T-helper 2 cell treated with Interferon-gamma antibody and Interleukin-4, amounts not matched to agents 100 ng/mL and 5 ng/mL, for 36 hours (primary cell): ENCODE measurements around the gene OTOP3. TPM values are rescaled to one million over a fixed set of nuclear protein-coding genes. Genes with fewer than 3 reads are reported as not detected.

ENCODE experiments used
- intact Hi-C: fragments of 100-400 bp; cut with micrococcal nuclease; formaldehyde crosslinking; loops from one replicate; pipeline ENCODE4 v1.15.1; 2023
- total RNA-seq: library from RNA; stranded (reverse); gene quantifications from 2 replicates; pipeline ENCODE4 v1.2.3, GENCODE V29; 2022

Gene OTOP3
- total RNA-seq, 1 donor from 2014 or later: not detected

DNA sequence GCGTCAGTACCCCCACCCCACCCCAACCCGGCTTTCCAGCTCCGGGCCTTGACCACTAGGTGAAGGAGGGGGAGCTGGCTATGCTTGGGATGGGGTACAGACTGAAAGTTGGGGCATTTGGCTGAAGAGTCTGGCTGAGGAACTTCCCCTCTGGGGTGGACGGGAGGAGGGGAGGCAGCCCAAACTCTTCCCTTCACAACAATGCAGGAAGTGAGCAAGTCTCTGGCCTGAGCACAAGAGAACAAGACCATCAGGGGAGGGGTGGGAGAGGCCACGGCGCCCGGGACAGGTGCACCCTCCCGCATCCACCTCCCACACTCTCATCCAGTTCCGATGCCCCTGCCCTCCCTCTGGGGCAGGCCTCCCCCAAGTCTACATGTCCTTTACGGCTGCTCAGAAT is 18.3 kb upstream of the OTOP3 start:
- intact Hi-C loops: no loop called here

DNA sequence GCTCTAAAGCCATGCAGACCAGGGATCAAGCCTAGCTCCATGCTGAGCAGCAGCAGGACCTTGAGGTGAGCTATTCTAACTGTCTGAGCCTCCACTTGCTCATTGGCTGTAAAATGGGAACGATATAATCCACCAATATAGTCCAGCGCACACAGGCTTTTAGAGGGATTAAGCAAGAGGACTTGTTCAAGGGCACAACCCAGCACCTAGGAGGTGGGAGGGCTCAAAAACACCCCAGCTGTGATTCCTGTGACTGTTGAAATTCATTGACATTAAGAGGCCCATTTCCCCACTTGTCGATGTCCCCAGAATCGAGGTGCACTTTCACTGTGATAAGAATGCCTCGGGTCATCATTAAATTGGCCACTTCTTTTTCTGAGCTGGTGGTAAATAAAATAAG is 16.8 kb upstream of the OTOP3 start:
- intact Hi-C loops: no loop called here

DNA sequence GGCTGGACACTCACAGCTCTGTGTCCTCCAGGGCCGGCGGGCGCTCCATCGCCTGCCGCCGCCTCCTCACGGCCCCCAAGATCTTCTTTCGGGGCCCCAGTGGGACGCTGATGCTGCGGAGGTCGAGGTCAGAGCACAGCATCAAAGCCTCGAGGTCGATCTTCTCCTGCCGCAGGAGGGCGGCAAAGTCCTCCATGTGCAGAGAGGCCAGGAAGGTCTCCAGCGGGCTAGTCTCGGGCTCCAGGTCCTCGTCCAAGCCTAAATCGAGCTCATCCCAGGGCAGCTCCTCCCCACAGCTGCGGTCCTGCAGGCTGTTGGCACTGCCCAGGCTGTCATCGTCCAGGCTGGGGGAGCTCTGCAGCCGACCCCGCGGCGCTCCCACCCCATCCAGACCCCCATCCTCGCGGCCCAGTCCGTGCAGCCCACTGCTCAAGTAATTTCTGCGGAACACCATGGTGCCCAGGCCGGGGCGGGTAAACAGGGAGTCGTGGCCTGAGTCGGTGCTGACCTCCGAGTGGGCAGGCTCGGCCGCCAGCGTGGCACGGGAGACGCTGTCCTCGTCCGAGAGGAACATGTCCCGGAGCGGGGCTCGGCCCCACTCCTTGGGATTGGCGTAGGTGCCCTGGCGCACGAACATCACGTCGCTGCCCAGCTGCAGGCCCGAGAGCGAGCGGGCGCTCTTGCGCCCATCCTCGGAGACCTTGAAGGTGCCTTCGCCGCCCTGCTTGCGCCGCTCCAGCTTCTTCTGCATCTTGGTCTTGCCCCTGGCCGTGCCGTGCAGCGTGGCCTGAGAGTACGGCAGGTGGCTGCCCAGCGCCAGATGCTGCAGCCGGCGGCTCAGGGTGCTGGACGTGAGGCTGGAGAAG is 16.0 kb upstream of the OTOP3 start:
- intact Hi-C loops: no loop called here

DNA sequence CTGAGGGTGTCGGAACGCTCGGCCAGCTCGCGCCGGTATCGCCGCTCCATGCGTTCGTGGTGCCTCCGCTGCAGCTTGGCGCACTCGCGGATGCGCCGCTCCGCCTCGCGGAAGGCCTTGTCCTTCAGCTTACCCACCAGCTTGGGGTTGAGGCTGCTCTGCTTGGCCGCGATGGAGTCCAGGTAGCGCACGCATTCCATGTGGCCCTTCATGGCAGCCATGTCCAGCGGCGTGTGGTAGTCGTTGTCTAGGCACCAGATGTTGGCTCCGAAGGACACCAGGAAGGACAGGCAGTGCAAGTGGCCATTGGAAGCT is 15.4 kb upstream of the OTOP3 start:
- intact Hi-C loops: no loop called here

DNA sequence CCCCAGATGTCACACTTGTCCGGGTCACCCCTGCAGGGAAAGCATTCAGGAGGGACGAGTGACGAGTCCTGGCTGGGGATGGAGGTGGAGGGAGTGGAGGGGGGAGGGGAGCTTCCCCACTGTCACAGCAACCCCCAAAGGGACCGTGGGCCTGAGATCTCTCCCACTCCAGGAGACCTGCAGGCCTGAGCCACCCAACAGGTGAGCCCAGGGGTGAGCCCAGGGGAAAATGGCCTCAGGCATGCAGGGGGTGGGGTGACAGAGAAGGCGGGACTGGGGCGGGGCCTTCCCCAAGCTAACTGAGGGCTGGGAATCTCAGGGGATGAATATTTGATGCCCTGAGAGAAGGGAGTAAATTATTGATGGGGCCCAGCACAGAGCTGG is 15.1 kb upstream of the OTOP3 start:
- intact Hi-C loops: no loop called here

DNA sequence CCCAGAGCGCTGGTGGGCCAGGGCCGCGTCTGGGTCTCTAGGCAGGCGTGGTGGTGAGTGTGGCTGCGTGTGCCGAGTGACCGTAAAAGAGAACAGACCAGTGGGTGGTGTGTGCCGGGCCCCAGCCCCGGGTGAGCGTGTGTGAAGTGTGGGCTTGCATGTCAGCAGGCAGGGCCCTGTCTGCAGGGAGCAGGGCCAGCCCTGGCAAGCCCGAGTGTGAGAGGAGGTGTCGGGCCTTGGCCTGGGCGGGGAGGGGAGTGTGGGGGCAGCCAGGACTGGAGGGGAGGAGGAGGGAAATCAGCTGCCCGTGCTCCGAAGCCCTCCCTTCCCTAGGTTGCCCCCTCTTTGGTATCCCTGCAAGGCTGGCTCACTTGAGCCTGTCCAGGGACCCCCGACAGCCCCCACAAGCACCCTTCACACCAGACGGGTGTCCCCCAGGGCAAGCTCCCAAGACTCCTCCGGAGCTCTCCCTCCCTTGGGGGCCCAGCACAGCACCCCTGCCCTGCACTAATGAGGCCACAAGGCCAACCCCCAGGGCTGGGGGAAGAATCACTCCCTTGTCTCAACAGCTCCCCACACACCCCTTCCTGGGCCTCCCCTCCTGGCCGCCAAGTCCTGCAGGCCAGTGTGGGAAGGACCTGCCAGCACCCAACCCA is 14.5 kb upstream of the OTOP3 start:
- intact Hi-C loops: no loop called here

DNA sequence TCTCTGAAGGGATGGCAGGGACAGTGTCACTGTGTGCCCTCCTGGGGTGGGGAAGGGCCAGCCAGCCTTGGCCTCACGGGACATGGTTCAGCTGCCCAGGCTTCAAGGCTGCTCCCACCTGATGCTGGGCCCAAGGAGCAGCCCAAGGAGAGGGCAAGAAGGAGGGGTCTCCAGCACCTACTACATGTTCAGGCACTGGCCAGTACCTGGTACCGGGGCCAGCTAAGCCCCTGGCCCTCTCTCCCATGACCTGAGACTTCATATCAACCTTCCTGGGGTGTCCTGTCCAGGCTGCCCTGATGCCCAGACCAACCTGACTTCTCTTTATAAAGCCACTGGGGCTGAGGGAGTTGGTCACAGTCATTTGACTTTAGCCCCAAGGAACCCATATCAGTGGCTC is 13.9 kb upstream of the OTOP3 start:
- intact Hi-C loops: loop anchor here (2.0 kb wide), 1 partner anchor 37 kb away; no protein-coding TSS in a partner anchor

DNA sequence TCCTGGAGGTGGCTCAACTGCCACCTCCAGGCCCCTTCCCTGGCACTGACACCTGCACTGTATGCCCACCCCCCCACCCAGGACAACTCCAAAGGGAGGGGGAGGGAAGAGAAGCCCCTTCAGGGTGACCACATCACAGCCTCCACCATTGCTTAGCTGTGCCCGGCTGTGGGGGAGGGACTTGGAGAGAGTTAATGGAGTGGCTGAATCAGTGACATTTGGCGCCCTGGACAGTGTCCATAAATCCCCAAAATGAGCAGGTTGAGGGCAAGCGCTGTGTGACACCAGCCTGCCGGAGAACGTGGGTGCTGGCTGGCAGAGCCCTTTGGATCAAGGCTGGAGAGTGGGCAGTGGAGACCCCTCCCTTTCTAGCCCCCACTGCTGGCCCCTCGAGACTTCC is 13.5 kb upstream of the OTOP3 start:
- intact Hi-C loops: loop anchor here (2.0 kb wide), 1 partner anchor 37 kb away; no protein-coding TSS in a partner anchor

DNA sequence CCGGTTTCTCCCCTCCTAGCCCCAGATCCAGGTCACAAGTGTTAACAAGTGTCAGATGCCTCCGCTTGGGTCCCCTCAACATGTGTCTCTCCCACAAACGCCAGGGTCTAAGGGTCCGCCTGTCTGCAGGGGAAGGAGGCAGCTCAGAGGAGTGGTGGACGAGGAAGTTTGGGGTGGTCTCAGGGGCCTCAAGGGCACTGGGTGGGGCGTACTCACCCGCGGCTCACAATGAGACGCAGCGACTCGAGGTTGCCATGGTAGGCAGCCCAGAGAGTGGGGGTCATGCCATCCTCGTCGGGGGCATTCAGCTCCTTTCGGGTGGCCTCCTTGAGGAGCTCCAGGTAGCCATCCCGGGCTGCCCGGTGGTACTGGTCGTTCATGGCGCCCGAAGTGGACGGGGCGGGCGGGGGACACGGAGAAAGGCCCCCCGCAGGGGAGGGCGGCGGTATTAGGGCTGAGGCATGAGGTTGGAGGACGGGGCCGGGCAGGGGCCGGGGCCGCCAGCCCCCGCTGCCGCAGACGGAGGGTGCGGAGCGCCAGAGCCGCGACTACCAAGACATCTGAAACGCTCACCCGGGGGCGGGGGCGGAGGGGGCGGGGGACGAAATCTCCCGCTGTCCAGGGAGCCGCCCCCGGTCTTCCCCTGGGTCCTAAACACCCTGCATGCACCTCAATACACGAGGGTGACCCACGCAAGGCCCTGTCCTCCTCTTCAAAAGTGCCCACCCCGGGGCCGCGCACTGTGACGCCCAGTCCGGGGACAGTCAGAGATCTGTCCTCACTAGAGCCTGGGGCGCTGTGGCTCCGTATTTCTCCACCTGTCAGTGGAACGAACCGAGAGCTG is 12.8 kb upstream of the OTOP3 start, which contains the start of gene USH1G:
Gene USH1G (minus strand): TSS at position 562 of the 844 bp plus-strand sequence. CDS start 182 bp downstream, at position 380.
- intact Hi-C loops: loop anchor here (2.0 kb wide), 1 partner anchor 36 kb away; no protein-coding TSS in a partner anchor

DNA sequence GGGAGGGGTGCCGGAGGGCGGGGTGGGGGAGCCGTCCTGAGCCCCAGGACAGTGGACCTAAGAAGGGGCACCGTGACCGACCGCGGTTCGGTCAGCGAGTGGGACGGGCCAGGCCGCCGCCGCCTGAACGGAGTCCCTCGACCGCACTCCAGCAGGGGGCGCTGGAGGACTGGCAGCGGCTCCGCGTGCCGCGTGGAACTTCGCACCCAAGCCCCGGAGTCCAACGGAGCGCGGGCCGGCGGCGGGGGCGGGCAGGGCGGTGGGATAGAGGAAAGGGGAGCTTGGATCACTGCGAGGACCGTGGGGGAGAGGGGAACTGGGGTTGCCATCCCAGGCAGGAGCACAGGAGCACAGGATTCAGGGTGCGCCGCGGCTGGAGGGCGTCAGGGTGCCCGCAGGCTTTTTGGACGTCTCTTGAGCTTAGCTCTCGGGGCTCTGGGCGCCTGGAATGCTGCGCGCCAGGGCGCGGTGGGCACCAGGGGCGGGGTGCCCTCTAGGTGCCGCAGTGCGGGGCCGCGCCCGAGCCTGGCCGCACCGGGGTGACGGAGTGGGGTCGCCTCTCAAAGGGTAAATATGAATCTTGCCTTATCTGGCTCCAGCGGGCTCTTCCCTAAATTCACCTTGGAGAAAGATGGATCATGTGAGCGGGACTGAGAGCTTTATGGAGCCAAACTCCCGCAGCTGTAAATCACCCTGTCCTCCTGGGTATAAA is 12.0 kb upstream of the OTOP3 start:
- intact Hi-C loops: loop anchor here (2.0 kb wide), 1 partner anchor 35 kb away; no protein-coding TSS in a partner anchor

DNA sequence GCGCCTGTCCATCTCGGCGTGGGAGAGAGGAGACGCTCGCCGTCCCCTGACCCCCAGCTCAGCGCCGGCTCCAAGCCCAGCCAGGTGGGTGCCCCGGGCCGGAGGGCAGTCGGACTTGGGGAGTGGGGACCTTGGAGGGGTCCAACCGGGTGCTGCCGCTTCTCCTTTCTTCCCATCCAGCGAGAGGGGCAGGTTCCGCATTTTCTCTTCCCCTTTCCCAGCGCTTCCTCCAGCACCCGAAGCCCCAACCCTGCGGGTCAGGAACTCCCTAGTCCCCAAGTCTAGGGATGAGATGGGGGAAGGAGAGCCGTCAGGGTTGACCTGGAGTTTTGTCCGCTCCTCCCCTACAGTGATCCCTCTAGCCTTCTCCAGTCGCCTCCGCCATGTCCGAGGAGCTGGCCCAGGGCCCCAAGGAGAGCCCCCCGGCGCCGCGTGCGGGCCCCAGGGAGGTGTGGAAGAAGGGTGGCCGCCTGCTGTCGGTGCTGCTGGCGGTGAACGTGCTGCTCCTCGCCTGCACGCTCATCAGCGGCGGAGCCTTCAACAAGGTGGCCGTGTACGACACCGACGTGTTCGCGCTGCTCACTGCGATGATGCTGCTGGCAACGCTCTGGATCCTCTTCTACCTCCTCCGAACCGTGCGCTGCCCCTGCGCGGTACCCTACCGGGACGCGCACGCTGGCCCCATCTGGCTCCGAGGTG is 11.3 kb upstream of the OTOP3 start, which contains the start of gene OTOP2:
Gene OTOP2 (plus strand): TSS at position 24 of the 699 bp plus-strand sequence. CDS start 360 bp downstream, at position 384.
- intact Hi-C loops: no loop called here

DNA sequence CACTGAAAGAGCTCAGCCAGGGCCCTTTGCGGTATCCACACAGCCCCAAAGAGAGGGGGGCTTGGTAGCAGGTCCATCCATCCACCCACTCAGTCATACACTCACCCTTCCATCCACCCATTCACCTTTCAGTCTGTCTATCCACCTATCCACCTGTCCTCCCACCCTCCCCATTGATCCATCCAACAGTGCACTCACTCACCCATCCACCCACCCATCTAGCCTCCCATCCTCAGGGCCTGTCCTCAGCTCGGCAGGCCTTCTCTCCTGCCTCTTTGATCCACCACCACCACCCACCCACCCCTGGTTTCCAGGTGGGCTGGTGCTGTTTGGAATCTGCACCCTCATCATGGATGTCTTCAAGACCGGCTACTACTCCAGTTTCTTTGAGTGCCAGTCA is 10.5 kb upstream of the OTOP3 start:
- intact Hi-C loops: no loop called here

DNA sequence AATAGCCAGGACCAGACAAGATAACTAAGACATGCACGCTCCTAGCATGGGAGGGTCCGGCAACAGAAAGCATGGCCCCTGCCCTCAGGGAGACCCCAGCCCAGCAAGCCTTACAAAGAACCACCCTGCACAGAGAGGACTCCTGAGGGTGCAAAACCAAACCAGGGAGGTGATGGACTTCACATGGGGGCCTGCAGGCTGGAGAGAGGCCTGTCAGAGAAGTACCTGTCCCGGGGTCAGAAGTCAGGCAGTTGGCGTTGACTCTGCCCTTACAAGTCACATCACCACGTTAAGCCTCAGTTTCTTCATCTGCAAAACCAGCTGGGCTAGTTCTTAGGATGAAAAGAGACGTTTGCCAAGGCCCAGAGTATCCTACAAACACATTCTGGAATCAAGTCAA is 6.9 kb upstream of the OTOP3 start:
- intact Hi-C loops: no loop called here

DNA sequence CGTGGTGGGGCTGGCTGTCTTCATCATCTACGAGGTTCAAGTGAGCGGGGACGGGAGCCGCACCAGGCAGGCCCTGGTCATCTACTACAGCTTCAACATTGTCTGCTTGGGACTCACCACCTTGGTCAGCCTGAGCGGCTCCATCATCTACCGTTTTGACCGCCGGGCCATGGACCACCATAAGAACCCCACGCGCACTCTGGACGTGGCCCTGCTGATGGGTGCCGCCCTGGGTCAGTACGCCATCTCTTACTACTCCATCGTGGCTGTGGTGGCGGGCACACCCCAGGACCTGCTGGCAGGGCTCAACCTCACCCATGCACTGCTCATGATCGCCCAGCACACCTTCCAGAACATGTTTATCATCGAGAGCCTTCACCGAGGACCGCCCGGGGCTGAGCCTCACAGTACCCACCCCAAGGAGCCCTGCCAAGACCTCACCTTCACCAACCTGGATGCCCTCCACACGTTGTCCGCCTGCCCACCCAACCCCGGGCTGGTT is 5.1 kb upstream of the OTOP3 start:
- intact Hi-C loops: no loop called here

DNA sequence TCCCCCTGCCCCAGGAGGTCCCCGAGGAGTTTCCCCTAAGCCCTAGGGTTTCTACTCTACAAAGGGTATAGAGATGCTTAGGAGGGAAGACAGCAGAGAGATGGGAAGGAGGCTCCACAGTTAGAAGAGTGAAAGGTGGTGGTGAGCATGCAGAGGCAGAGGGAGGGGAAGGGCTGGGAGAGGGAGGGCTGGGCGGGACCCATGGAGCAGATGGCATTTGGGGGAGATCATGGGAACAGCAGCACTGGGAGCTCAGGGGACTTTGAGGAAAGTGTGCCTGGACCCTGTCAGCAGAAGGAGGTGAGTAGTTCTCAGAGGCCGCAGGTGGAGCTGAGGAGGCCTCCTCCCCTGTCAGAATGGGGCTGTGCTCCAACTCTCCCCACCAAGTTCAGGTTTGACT is 650 bp upstream of the OTOP3 start:
- intact Hi-C loops: no loop called here

DNA sequence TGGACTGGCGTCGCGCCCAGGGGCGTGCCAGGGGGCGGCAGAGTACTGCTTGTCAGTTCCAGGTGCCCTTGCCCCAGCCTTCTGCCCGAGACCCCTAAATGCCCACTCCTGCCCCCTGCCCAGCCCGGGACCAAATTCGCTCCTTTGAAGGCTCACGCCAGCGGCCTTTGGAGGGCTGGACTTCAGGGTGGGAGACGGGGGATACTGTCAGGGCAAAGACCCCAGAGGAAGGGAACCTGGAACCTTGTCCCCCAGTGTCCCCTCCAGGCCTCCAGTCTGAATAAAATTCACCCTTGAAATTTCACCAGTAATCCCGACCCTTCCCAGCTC is 737 bp downstream of the OTOP3 start:
- intact Hi-C loops: no loop called here

DNA sequence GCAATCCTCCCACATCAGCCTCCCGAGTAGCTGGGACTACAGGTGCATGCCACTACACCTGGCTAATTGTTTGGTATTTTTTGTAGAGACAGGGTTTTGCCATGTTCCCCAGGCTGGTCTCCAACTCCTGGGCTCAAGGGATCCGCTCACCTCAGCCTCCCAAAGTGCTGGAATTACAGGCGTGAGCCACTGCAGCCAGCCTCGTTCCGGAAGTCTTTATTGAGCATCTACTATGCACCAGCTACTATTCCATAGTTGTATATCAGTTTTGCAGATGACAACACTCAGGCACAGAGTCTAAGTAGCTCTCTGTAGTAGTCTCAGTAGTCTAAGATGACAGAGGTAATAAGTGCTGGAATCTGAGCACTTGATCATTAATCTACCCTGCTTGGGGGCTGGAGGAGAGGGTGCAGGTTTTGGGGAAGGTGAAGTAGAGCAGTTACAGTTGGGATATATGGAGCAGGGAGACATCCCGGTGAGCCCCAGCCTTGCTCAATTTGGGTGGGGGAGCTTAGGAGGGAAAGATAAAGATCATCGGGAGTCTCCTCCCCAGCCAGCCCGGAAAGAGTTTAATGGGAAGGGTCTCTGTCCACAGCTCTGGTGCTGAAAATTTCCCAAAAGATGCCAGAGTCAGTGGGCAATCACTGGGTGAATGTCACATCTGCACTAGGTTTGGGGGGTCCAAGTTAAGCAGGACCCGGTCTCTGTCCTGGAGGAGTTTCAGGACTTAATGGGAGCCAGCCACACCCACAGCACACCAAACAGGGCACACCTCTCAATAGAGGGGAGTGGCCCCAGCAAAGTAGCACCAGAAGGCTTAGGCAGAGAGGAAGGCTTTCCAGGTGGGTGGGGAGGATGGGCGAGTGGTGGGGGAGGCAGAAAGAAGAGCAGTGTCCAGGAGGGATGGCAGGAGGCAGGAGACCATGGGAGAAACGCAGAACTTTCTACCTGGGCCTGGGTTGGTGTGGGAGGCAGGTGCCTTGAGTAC is 1.7 kb downstream of the OTOP3 start:
- intact Hi-C loops: no loop called here

DNA sequence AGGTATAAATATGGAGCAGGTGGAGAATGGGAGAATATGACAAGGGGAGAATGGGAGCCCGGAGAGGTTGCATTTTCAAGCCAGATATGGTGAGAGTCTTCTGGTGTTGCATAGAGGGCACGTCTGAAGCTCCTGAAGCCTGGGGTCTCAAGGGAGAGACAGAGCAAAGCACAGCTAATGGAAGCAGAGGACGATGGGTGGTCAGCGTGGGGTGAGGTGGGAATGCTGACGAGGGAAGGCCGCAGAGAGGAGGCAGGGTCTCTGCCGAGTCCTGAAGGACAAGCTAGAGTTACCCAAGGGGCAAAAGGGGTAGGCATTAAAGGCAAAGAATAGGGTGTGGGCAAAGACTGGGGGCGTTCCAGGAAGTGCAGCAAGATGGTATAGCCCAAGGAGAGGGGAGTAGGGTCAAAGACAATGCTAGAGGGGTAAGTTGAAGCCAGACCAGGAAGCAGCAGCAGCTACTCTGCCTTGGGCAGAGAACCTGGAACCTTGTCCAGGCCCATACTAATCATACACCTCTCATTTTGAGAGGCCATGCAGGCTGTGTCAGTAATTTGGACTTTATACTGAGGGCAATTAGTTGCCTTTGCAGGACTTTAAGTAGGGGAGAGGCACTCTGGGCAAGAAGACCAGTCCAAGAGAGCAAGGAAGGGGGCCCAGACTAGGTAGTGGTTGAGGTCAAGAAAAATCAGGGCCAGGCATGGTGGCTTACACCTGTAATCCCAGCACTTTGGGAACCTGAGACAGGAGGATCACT is 2.7 kb downstream of the OTOP3 start:
- intact Hi-C loops: no loop called here
